OCI-LY1 (cell line): Measurements from ENCODE around the gene NKAIN2.

Experiments
- CTCF ChIP-seq: fragments of 200-600 bp; sonication (generic), shearing (Covaris generic); IDR thresholded peaks from 2 replicates; pipeline ENCODE4 v1.5.1; 2017; ENCODE audit warnings: mild to moderate bottlenecking, antibody characterized with exemption, low read length, moderate library complexity, mixed read lengths
- EZH2 ChIP-seq: fragments of 200-600 bp; sonication (generic), shearing (Covaris generic); IDR thresholded peaks from 2 replicates; pipeline ENCODE4 v1.8.0; 2017; ENCODE audit warnings: borderline replicate concordance, mixed run types, mild to moderate bottlenecking, antibody characterized with exemption, low read length, moderate library complexity, mixed read lengths

- TF ChIP-seq CTCF (no peak), EZH2 (no peak)
Observed at GRCh38 chr6:124775121-124775520, 971.5 kb downstream of the NKAIN2 start.
